Ovary (tissue), 9 donors: ENCODE results near the gene C6orf136. TPM values are rescaled to one million over a fixed set of nuclear protein-coding genes. Genes with fewer than 3 reads are reported as not detected.
A peak's percentile ranks its signal among the peaks of the same experiment; 100 is the strongest.

Experiments used
- DNase-seq, 5 donors: peaks; one replicate each; pipeline ENCODE4 v3.0.0-alpha.2; 2019 to 2020
- H3K27ac ChIP-seq, 2 donors: fragments of 200-600 bp; one replicate each; pipeline versions ENCODE4 v1.5.1 to v1.8.0; 2019 to 2022
- H3K27me3 ChIP-seq: fragments of 200-600 bp; one replicate; pipeline ENCODE4 v1.8.0; 2022
- H3K36me3 ChIP-seq: fragments of 200-600 bp; sonication (generic); one replicate; pipeline ENCODE4 v1.5.1; 2019
- H3K4me1 ChIP-seq: one replicate; pipeline ENCODE4 v1.8.1; 2013; ENCODE audit warnings: mild to moderate bottlenecking, moderate library complexity; ENCODE audit not compliant: insufficient read depth
- H3K4me3 ChIP-seq: fragments of 200-600 bp; sonication (generic); one replicate; pipeline ENCODE4 v1.5.1; 2017
- H3K9me3 ChIP-seq, 2 donors: fragments of 200-600 bp in 1 of 2; sonication (generic) in 1 of 2; one replicate each; pipeline versions ENCODE4 v1.5.1 to v1.8.1; 2013 to 2019; ENCODE audit warnings: mild to moderate bottlenecking in 1 of 2, moderate library complexity in 1 of 2
- EP300 ChIP-seq: sonication (generic); formaldehyde crosslinking; IDR thresholded peaks from one replicate; pipeline ENCODE4 v1.6.1; 2017; ENCODE audit warnings: antibody characterized with exemption
- POLR2A ChIP-seq: fragments of 450-650 bp; IDR thresholded peaks from one replicate; pipeline ENCODE4 v1.6.1; 2017; ENCODE audit warnings: antibody characterized with exemption, mild to moderate bottlenecking, moderate library complexity
- WGBS, 3 donors: extraction: QIAGEN DNeasy Blood & Tissue Kit in 1 of 3; methylation state at CpG; one replicate each; pipeline versions ENCODE4 v1.1.5 to v1.1.7; 2013 to 2017; 5-methylcytosine and 5-hydroxymethylcytosine counted together
- intact Hi-C, 4 donors: fragments of 100-400 bp; cut with DNase I; formaldehyde crosslinking; loops; one replicate each; pipeline versions ENCODE4 v1.11.0 to v1.15.1; 2022 to 2023
- polyA plus RNA-seq, 2 donors: library from polyadenylated mRNA; stranded (reverse); fragments of 200-250 nt in 1 of 2; fragments of 350-450 nt in 1 of 2; fragmentation: Illumina TruSeq in 1 of 2; extraction: RNeasy Lipid Tissue Mini Kit (QIAGEN cat#74804) in 1 of 2; gene quantifications; one replicate each; pipeline ENCODE4 v1.2.3, GENCODE V29; 2013 to 2014
- total RNA-seq, 7 donors: library from RNA; depleted of rRNA in 2 of 7; stranded (reverse); fragments of >200 nt in 2 of 7; fragmentation: NEBNext Ultra II Directional in 3 of 7; extraction: Animal tissue kit (Norgen Biotek cat#: 25700) in 3 of 7; gene quantifications; one replicate each; pipeline versions ENCODE4 v1.1.0 to v1.2.4, GENCODE V29; 2016 to 2023
- TF ChIP-seq, protein P1 (sequence below), 3 donors: fragments of 450-650 bp in 2 of 3; fragments of 200-600 bp in 1 of 3; IDR thresholded peaks; one replicate each; pipeline versions ENCODE4 v1.5.1 to v1.8.0; 2016 to 2022; ENCODE audit warnings: antibody characterized with exemption in 3 of 3, mild to moderate bottlenecking in 1 of 3
- donor health status: DM: no; HTN: no; CAD: no; lungs with moderate emphysema.
- donor health status: DM: no; HTN: no; CAD: no.
- donor health status: Bipolar disorder and iron deficiency.
- donor health status: DM: yes; HTN: yes; CAD: no.
- donor health status: DM: no; HTN: no; CAD: no.
- donor health status: DM: yes; HTN: yes; CAD: no.

The C6orf136 gene
- total and polyA plus RNA-seq, 9 donors = 6.0 to 20.0 (median 12.8) TPM

GRCh38 chr6:30617565-30618269 is 29.2 kb upstream of the C6orf136 start, which contains the start of gene MRPS18B:
TSS of gene MRPS18B (plus strand) at chr6:30617840. CDS start at chr6:30617866, 26 bp downstream.
- intact Hi-C loops = loop anchor here in 1 of 4 donors (5.0 kb wide), 1 partner anchor 70 kb away; the partner anchor contains the start of gene PPP1R18
- WGBS, 3 donors = 0% methylated on average over 34 of the region's 34 CpGs

DNA sequence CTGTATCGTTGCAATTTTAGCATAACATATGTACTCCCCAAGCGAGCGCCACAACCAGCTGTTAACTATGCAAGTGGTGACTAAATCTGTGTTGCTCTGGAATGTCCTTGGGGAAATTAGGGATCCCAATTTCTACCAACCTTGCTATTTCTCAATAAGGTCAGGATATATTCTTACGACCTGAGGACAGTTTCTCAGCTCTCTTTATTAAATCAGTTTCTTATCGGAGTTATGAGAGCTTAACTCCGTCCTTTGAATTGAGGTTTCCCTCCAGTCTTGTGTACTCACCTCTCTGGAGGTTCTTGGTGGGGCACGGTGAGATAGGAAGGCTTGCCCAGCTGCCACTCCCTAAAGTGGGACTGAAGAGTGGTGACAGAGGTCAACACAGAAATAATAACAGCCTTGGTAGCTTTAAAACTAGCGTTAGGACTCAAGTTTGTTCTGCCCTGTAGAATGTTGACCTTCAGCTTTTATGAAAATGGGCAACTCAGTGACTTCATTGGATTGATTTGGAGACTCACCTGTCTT is 28.6 kb upstream of the C6orf136 start:
- no peak for DNase-seq
- intact Hi-C loops = loop anchor here in 1 of 4 donors (5.0 kb wide), 1 partner anchor 69 kb away; the partner anchor contains the start of gene PPP1R18
- Histone ChIP-seq H3K27ac (peak overlapping the region; percentile 74 to 95), H3K9me3 (no peaks in the 10 kb centered on the region), H3K4me1 (peaks cover 1% of the 10 kb centered on the region), H3K36me3 (no peaks in the 10 kb centered on the region), H3K27me3 (no peaks in the 10 kb centered on the region), H3K4me3 (peak overlapping the region; percentile 73)
- TF ChIP-seq, protein P1, sequence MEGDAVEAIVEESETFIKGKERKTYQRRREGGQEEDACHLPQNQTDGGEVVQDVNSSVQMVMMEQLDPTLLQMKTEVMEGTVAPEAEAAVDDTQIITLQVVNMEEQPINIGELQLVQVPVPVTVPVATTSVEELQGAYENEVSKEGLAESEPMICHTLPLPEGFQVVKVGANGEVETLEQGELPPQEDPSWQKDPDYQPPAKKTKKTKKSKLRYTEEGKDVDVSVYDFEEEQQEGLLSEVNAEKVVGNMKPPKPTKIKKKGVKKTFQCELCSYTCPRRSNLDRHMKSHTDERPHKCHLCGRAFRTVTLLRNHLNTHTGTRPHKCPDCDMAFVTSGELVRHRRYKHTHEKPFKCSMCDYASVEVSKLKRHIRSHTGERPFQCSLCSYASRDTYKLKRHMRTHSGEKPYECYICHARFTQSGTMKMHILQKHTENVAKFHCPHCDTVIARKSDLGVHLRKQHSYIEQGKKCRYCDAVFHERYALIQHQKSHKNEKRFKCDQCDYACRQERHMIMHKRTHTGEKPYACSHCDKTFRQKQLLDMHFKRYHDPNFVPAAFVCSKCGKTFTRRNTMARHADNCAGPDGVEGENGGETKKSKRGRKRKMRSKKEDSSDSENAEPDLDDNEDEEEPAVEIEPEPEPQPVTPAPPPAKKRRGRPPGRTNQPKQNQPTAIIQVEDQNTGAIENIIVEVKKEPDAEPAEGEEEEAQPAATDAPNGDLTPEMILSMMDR (IDR thresholded peaks at IDR 0.05) = no peak
- TF ChIP-seq EP300 = no peak
- TF ChIP-seq POLR2A = no peak
- 7 to 15% (median 7%) methylated on average over 8 of the region's 8 CpGs for WGBS, 3 donors

More at GRCh38 chr6:30617565-30618269, 29.2 kb upstream of the C6orf136 start, which contains the start of gene MRPS18B:
- no peaks in the 10 kb centered on the region for H3K36me3 ChIP-seq
- H3K27ac ChIP-seq = peak within 1 kb of the TSS; percentile 95
- DNase-seq = peak; percentile 96 to 99 (median 98)
- H3K4me3 ChIP-seq = peak within 1 kb of the TSS; percentile 90
- no peaks in the 10 kb centered on the region for H3K9me3 ChIP-seq
- peaks cover 1% of the 10 kb centered on the region for H3K4me1 ChIP-seq
- peak; percentile 95 for TF ChIP-seq POLR2A
- TF ChIP-seq, protein P1 (IDR thresholded peaks at IDR 0.05) = no peak
- H3K27me3 ChIP-seq = no peaks in the 10 kb centered on the region

DNA sequence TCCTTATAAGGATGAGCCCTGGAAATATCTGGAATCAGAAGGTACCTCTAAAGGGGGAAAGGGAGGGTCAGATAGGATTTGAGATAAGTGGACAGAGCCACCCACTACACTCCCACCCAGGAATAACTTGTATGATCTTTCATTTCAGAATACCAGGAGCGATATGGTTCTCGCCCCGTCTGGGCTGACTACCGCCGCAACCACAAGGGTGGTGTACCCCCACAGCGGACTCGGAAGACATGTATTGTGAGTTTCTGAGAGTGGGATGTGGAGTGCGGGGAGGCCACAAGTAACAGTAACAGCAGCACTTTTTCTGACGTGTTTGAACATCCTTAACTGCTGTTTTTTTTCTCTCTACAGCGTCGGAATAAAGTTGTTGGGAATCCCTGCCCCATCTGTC is 27.4 kb upstream of the C6orf136 start:
- DNase-seq = no peak
- TF ChIP-seq EP300 (no peak), POLR2A (no peak)
- TF ChIP-seq, protein P1 (IDR thresholded peaks at IDR 0.05) = no peak
- Histone ChIP-seq H3K27me3 (no peaks in the 10 kb centered on the region), H3K4me3 (no peak overlapping the region), H3K4me1 (peaks cover 1% of the 10 kb centered on the region), H3K27ac (no peak overlapping the region), H3K36me3 (no peaks in the 10 kb centered on the region), H3K9me3 (no peaks in the 10 kb centered on the region)
- 91 to 94% (median 92%) methylated on average over 11 of the region's 11 CpGs for WGBS, 3 donors
- intact Hi-C loops = loop anchor here in 1 of 4 donors (5.0 kb wide), 1 partner anchor 68 kb away; the partner anchor contains the start of gene PPP1R18

DNA sequence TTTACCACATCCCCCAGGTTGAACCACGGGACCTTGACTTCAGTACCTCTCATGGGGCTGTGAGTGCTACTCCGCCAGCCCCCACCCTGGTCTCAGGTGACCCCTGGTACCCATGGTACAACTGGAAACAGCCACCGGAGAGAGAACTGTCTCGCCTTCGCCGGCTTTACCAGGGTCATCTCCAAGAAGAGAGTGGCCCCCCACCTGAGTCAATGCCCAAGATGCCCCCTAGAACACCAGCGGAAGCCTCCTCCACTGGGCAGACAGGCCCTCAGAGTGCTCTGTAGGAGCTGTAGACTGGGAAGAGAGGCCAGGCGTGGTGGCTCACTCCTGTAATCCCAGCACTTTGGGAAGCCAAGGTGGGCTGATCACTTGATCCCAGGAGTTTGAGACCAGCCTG is 21.4 kb upstream of the C6orf136 start:
- no peaks in the 10 kb centered on the region for H3K27me3 ChIP-seq
- H3K4me1 ChIP-seq = peaks cover 8% of the 10 kb centered on the region
- TF ChIP-seq POLR2A (no peak), EP300 (no peak)
- TF ChIP-seq, protein P1 (IDR thresholded peaks at IDR 0.05) = no peak
- no peak overlapping the region for H3K27ac ChIP-seq
- H3K9me3 ChIP-seq = no peaks in the 10 kb centered on the region
- H3K4me3 ChIP-seq = no peak overlapping the region
- WGBS, 3 donors = 91 to 94% (median 92%) methylated on average over 8 of the region's 8 CpGs
- intact Hi-C loops = no loop called here
- no peak for DNase-seq
- H3K36me3 ChIP-seq = no peaks in the 10 kb centered on the region
